IMR-90 (cell line): ENCODE data around the gene FOXN3. TPM values are rescaled to one million over a fixed set of nuclear protein-coding genes. Genes with fewer than 3 reads are reported as not detected.

Experiments used
- ATAC-seq: fragments of 200-7000 bp; cut with Tn5 transposase; 2 replicates; pipeline ENCODE4 v1.9.1; 2020; ENCODE audit warnings: low read depth, mild to moderate bottlenecking, moderate library complexity
- BruUV-seq: library from RNA; stranded (reverse); fragments of 400-500 nt; replicated peaks from 2 replicates; lab custom pipeline; 2021; lab: Mats Ljungman, UMichigan
- CTCF ChIA-PET: fragments of 300-600 bp; formaldehyde crosslinking; extraction: SDS; loops from one replicate; lab custom pipeline; 2021; ENCODE audit warnings: antibody characterized with exemption; lab: Yijun Ruan, JAX
- POLR2A ChIA-PET: fragments of 300-600 bp; sonication (Branson Sonifier 250); formaldehyde crosslinking; loops from one replicate; lab custom pipeline; 2022; ENCODE audit warnings: antibody characterized with exemption; ENCODE audit not compliant: unreplicated experiment; lab: Charles Lee
- DNase-seq: peaks from one replicate; pipeline ENCODE4 v3.0.0; 2013
- H2AFZ ChIP-seq: replicated peaks from 2 replicates; pipeline ENCODE3; 2013; ENCODE audit warnings: low read length, mild to moderate bottlenecking; ENCODE audit not compliant: poor library complexity
- H2AK5ac ChIP-seq: 2 replicates; pipeline ENCODE4 v1.6.1; 2013; ENCODE audit warnings: low read depth, low read length, inconsistent platforms
- H2AK9ac ChIP-seq: replicated peaks from 2 replicates; pipeline ENCODE3; 2013; ENCODE audit warnings: mild to moderate bottlenecking, low read depth, low read length, moderate library complexity; ENCODE audit not compliant: poor library complexity
- H2BK120ac ChIP-seq: 2 replicates; pipeline ENCODE4 v1.6.1; 2013; ENCODE audit warnings: low read depth, low read length, inconsistent platforms
- H2BK15ac ChIP-seq: 3 replicates; pipeline ENCODE4 v1.6.1; 2013; ENCODE audit warnings: low read depth, low read length, inconsistent platforms
- H2BK20ac ChIP-seq: 2 replicates; pipeline ENCODE4 v1.6.1; 2013; ENCODE audit warnings: low read depth, mild to moderate bottlenecking, inconsistent platforms, low read length, moderate library complexity
- H2BK5ac ChIP-seq: 2 replicates; pipeline ENCODE4 v1.6.1; 2013; ENCODE audit warnings: mild to moderate bottlenecking, low read depth, low read length, inconsistent platforms; ENCODE audit not compliant: poor library complexity, severe bottlenecking
- H3K14ac ChIP-seq: replicated peaks from 2 replicates; pipeline ENCODE4 v1.6.1; 2013; ENCODE audit warnings: low read depth, low read length, inconsistent platforms
- H3K18ac ChIP-seq: 2 replicates; pipeline ENCODE4 v1.6.1; 2013; ENCODE audit warnings: low read depth, low read length, control low read depth
- H3K23ac ChIP-seq: 2 replicates; pipeline ENCODE4 v1.6.1; 2013; ENCODE audit warnings: low read depth, low read length, inconsistent platforms
- H3K27ac ChIP-seq: 2 replicates; pipeline ENCODE4 v1.5.1; 2013; ENCODE audit warnings: mild to moderate bottlenecking, control low read depth, low read length; ENCODE audit not compliant: insufficient read depth
- H3K27me3 ChIP-seq: 2 replicates; pipeline ENCODE4 v1.6.1; 2013; ENCODE audit warnings: low read length; ENCODE audit not compliant: control insufficient read depth, insufficient read depth
- H3K36me3 ChIP-seq: 2 replicates; pipeline ENCODE4 v1.6.1; 2013; ENCODE audit warnings: low read length, mixed read lengths; ENCODE audit not compliant: control insufficient read depth, insufficient read depth
- H3K4ac ChIP-seq: 2 replicates; pipeline ENCODE4 v1.6.1; 2013; ENCODE audit warnings: low read depth, low read length, inconsistent platforms
- H3K4me1 ChIP-seq: 2 replicates; pipeline ENCODE4 v1.6.1; 2013; ENCODE audit warnings: low read length, mixed read lengths; ENCODE audit not compliant: control insufficient read depth, insufficient read depth
- H3K4me2 ChIP-seq: 2 replicates; pipeline ENCODE4 v1.6.1; 2013; ENCODE audit warnings: low read depth, mild to moderate bottlenecking, control low read depth, low read length, moderate library complexity
- H3K4me3 ChIP-seq: 2 replicates; pipeline ENCODE4 v1.5.1; 2013; ENCODE audit warnings: low read depth, mild to moderate bottlenecking, control low read depth, low read length, moderate library complexity; ENCODE audit not compliant: insufficient read depth
- H3K56ac ChIP-seq: 2 replicates; pipeline ENCODE4 v1.6.1; 2013; ENCODE audit warnings: low read length, inconsistent platforms; ENCODE audit not compliant: insufficient read depth; ENCODE audit errors: extremely low read depth
- H3K79me1 ChIP-seq, 2 experiments: 2 replicates each; pipeline ENCODE4 v1.6.1; 2013; ENCODE audit warnings: low read length in 2 of 2, inconsistent platforms in 1 of 2, low read depth in 1 of 2
- H3K9ac ChIP-seq: 2 replicates; pipeline ENCODE4 v1.6.1; 2013; ENCODE audit warnings: low read depth, low read length, control low read depth
- H3K9me1 ChIP-seq: 2 replicates; pipeline ENCODE4 v1.6.1; 2013; ENCODE audit warnings: low read length, inconsistent platforms; ENCODE audit not compliant: insufficient read depth
- H3K9me3 ChIP-seq: 2 replicates; pipeline ENCODE4 v1.6.1; 2013; ENCODE audit warnings: low read length; ENCODE audit not compliant: control insufficient read depth, insufficient read depth
- H4K20me1 ChIP-seq: 2 replicates; pipeline ENCODE4 v1.6.1; 2013; ENCODE audit warnings: low read length, inconsistent platforms; ENCODE audit not compliant: insufficient read depth
- H4K5ac ChIP-seq: 2 replicates; pipeline ENCODE4 v1.6.1; 2013; ENCODE audit warnings: mild to moderate bottlenecking, low read depth, low read length, control low read depth
- H4K8ac ChIP-seq, 2 experiments: 2 replicates each; pipeline ENCODE4 v1.6.1; 2013; ENCODE audit warnings: low read depth in 2 of 2, low read length in 2 of 2, control low read depth in 1 of 2, inconsistent platforms in 1 of 2
- H4K91ac ChIP-seq: 2 replicates; pipeline ENCODE4 v1.6.1; 2013; ENCODE audit warnings: low read depth, low read length, inconsistent platforms; ENCODE audit not compliant: insufficient read depth
- CEBPB ChIP-seq: IDR thresholded peaks from 2 replicates; pipeline ENCODE4 v1.6.1; 2012; ENCODE audit warnings: low read depth, low read length, improper control_type of control experiment
- CHD1 ChIP-seq: IDR thresholded peaks from 2 replicates; pipeline ENCODE4 v1.6.1; 2012; ENCODE audit warnings: low read depth, low read length, improper control_type of control experiment
- MAFK ChIP-seq: IDR thresholded peaks from 2 replicates; pipeline ENCODE4 v1.6.1; 2012; ENCODE audit warnings: low read depth, low read length, improper control_type of control experiment
- NFE2L2 ChIP-seq: fragments of 150-350 bp; IDR thresholded peaks from 2 replicates; pipeline ENCODE4 v1.6.1; 2016; ENCODE audit warnings: low read depth, mild to moderate bottlenecking, low read length
- SMC3 ChIP-seq: fragments of 150-350 bp; IDR thresholded peaks from 2 replicates; pipeline ENCODE4 v1.6.1; 2016; ENCODE audit warnings: low read depth, mild to moderate bottlenecking, antibody characterized with exemption, low read length, moderate library complexity
- WGBS, 2 experiments: methylation state at CpG; one replicate each; pipeline versions ENCODE4 v1.1.5 to v1.1.7; 2013; ENCODE audit warnings: missing lambda C conversion rate in 2 of 2; ENCODE audit not compliant: insufficient read length in 1 of 2; ENCODE audit errors: extremely low coverage in 2 of 2; 5-methylcytosine and 5-hydroxymethylcytosine counted together
- dilution Hi-C: fragments of 300-500 bp; cut with HindIII; formaldehyde crosslinking; loops from one replicate; pipeline ENCODE4 v1.14.3; 2018; ENCODE audit warnings: low sequenced_read_pairs; ENCODE audit not compliant: unreplicated experiment
- in situ Hi-C: fragments of 300-500 bp; cut with MboI; formaldehyde crosslinking; loops from 3 replicates; pipeline ENCODE4 v1.14.3; 2019; ENCODE audit warnings: low sequenced_read_pairs, inconsistent platforms, mixed read lengths
- intact Hi-C: fragments of 100-400 bp; cut with micrococcal nuclease; formaldehyde crosslinking; loops from 2 replicates; pipeline ENCODE4 v1.10.0; 2022
- polyA plus RNA-seq, 3 experiments: library from polyadenylated mRNA; depleted of rRNA; stranded (reverse); fragments of >200 nt; gene quantifications; 2 replicates each; pipeline ENCODE4 v1.2.3, GENCODE V29; 2012; ENCODE audit warnings: low replicate concordance in 1 of 3
- total RNA-seq: library from RNA; depleted of rRNA; stranded (reverse); fragments of >200 nt; gene quantifications from 2 replicates; pipeline ENCODE4 v1.2.3, GENCODE V29; 2012
- TF ChIP-seq, protein P1 (sequence below): fragments of 150-350 bp; IDR thresholded peaks from 2 replicates; pipeline ENCODE4 v1.6.1; 2016; ENCODE audit warnings: low read depth, mild to moderate bottlenecking, low read length, moderate library complexity, borderline replicate concordance
- TF ChIP-seq, protein P2 (sequence below): conservative IDR thresholded peaks from 2 replicates; pipeline ENCODE4 v1.5.1; 2012; ENCODE audit warnings: mild to moderate bottlenecking, low read depth, low read length, improper control_type of control experiment

The FOXN3 gene
- total and polyA plus RNA-seq, 2 of the 4 experiments (the other 2 are of a cell fraction): 22.6 to 33.7 TPM

DNA sequence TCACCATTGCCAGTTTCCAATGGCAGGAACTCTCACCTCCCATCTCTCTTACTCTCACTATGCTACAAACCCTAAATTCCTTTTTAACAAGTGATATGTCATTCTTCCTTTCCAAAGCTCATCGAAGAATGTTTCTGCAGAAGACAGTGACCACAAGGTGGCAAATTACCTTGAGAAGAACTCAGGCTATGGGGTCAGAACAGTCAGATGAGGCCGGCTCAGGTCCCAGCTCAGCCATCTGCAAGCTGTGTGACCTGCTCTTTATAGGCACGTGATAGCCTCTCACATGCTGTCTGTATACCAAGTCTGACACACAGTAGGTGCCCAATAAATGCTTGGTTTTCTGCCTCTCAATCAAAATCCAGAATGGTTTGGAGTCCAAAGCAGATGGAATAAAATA lies 80.7 kb downstream of the FOXN3 start:
- ATAC-seq: no peak
- Histone ChIP-seq H3K4me1 (peaks cover 29% of the 10 kb centered on the region), H3K23ac (no peak overlapping the region), H3K79me1 (peaks cover 32 to 70% of the 10 kb centered on the region in 2 experiments), H3K9me3 (no peaks in the 10 kb centered on the region), H3K27me3 (no peaks in the 10 kb centered on the region), H3K4me3 (no peak overlapping the region), H2BK5ac (no peak overlapping the region), H4K5ac (no peak overlapping the region), H2AFZ (no peak overlapping the region), H3K4ac (no peak overlapping the region), H3K27ac (no peak overlapping the region), H2BK15ac (no peak overlapping the region), H3K56ac (no peak overlapping the region), H2BK20ac (no peak overlapping the region), H3K9ac (no peak overlapping the region), H4K20me1 (peaks cover 7% of the 10 kb centered on the region), H3K36me3 (no peaks in the 10 kb centered on the region), H3K18ac (no peak overlapping the region), H3K4me2 (no peak overlapping the region), H2AK9ac (no peak overlapping the region), H3K14ac (no peak overlapping the region), H4K91ac (no peak overlapping the region), H2BK120ac (no peak overlapping the region), H2AK5ac (peak overlapping the region; percentile 17; the same call in 1 of the 2 replicates), H4K8ac (no peak overlapping the region), H3K9me1 (peaks cover 14% of the 10 kb centered on the region)
- ChIA-PET CTCF (interaction anchor here (0.6 kb wide), 1 partner anchor 457 kb away, joined by 3 read pairs; no protein-coding TSS in a partner anchor), POLR2A (no interaction called here)
- no TSS peak for BruUV-seq
- dilution Hi-C loops: no loop called here
- no peak for TF ChIP-seq MAFK
- no peak for TF ChIP-seq CHD1
- TF ChIP-seq SMC3: no peak
- no peak for TF ChIP-seq CEBPB
- TF ChIP-seq, protein P1, sequence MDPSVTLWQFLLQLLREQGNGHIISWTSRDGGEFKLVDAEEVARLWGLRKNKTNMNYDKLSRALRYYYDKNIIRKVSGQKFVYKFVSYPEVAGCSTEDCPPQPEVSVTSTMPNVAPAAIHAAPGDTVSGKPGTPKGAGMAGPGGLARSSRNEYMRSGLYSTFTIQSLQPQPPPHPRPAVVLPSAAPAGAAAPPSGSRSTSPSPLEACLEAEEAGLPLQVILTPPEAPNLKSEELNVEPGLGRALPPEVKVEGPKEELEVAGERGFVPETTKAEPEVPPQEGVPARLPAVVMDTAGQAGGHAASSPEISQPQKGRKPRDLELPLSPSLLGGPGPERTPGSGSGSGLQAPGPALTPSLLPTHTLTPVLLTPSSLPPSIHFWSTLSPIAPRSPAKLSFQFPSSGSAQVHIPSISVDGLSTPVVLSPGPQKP: no peak
- TF ChIP-seq, protein P2, sequence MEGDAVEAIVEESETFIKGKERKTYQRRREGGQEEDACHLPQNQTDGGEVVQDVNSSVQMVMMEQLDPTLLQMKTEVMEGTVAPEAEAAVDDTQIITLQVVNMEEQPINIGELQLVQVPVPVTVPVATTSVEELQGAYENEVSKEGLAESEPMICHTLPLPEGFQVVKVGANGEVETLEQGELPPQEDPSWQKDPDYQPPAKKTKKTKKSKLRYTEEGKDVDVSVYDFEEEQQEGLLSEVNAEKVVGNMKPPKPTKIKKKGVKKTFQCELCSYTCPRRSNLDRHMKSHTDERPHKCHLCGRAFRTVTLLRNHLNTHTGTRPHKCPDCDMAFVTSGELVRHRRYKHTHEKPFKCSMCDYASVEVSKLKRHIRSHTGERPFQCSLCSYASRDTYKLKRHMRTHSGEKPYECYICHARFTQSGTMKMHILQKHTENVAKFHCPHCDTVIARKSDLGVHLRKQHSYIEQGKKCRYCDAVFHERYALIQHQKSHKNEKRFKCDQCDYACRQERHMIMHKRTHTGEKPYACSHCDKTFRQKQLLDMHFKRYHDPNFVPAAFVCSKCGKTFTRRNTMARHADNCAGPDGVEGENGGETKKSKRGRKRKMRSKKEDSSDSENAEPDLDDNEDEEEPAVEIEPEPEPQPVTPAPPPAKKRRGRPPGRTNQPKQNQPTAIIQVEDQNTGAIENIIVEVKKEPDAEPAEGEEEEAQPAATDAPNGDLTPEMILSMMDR: no peak
- no peak for TF ChIP-seq NFE2L2
- DNase-seq: no peak
- WGBS, 2 experiments: 100% methylated on average over 2 of the region's 3 CpGs; no CpG with 5 or more reads in 1 of the 2 experiments
- intact Hi-C loops: no loop called here
- in situ Hi-C loops: no loop called here
